ENCODE data around the gene PANK4.
A peak's percentile ranks its signal among the peaks of the same experiment; 100 is the strongest.

The PANK4 gene

DNA sequence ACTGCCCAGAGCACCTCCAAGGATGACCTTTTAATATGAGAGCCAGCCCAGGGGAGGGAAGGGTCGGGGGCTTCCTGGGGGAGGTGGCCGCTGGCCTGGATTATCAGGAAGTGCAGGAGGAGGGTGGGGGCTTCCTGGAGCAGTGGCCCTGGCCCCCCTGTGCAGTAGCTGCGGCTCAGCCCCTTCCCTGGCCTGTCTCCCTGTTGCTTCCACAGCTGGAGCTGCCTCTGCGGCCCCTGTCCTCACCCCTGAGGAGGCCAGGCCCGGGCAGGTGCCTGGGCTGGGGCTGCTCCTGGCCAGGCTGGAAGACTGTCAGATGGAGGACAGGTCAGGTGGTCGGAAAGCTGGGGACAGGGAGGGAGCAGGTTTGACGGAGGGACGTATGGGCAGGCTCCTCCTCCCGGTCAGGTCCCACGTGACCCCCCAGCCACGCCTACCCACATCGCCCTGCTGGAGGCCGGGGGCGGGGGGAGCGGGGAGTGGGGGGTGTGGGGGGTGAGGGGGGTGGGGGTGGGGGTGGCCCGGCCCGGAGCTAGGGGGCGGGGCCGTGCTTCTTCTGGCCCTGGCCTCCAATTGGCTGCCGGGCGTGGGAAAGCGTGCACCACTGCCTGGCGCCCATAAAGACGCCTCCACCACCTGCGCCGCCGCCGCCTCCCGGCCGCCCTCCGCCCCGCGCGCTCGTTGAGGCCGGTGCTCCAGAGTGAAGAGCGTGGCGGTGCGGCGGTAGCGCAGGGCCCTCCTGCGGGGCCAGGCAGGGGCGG lies 19.5 kb upstream of the PANK4 start:
- TF ChIP-seq ZFP3 (CRISPR knock-in tag; IDR thresholded peaks at IDR 0.05) = 0 out of 2 replicates have a peak, but pooled peaks have one; percentile 33
- no peak for TF ChIP-seq BACH2 (CRISPR knock-in tag; IDR thresholded peaks at IDR 0.05; ENCODE audit: borderline replicate concordance)
- ATAC-seq = peak; percentile 72

DNA sequence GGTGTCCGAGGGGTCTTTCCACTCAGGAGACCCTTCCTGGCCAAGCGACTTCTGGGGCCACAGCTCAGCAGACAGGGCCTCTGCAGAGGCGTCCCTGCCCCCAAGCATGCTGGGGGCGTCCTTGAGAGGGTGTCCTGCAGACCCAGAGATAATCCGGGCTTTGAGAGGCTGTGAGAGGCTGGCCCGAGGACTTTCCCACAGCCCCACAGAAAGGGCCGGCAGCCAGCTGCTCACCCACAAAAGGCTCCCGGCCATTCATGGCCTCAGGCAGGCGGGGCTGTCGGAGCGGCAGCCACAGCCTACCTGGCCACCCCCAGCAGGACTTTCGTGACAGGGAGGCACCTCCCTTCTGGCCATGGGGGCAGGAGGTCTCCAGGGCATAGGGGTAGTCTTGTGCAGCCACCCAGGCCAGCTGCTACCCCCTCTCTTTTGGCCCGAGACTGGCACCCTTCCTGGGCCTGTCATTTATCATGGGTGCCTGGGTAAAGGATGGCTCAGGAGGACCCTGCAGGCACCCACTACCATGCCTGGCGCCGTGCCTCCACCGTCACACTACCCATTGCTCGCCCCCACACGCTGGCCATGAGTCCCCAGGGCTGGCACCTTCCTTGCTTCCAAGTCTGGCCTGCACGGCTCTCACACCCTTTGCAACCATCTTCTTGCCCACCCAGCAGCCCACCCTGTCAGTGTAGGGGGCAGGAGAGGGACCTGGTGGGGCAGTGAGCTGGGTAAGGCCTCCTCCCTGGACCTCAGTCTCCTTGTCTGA lies 18.7 kb upstream of the PANK4 start:
- no peak for ATAC-seq
- TF ChIP-seq ZC3H10 (CRISPR knock-in tag; IDR thresholded peaks at IDR 0.05) = no peak
- TF ChIP-seq, protein P1, sequence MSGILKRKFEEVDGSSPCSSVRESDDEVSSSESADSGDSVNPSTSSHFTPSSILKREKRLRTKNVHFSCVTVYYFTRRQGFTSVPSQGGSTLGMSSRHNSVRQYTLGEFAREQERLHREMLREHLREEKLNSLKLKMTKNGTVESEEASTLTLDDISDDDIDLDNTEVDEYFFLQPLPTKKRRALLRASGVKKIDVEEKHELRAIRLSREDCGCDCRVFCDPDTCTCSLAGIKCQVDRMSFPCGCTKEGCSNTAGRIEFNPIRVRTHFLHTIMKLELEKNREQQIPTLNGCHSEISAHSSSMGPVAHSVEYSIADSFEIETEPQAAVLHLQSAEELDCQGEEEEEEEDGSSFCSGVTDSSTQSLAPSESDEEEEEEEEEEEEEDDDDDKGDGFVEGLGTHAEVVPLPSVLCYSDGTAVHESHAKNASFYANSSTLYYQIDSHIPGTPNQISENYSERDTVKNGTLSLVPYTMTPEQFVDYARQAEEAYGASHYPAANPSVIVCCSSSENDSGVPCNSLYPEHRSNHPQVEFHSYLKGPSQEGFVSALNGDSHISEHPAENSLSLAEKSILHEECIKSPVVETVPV (CRISPR knock-in tag; IDR thresholded peaks at IDR 0.05) = no peak
- no peak for TF ChIP-seq ISL1 (CRISPR knock-in tag; IDR thresholded peaks at IDR 0.05)
- no peak for TF ChIP-seq TCF4 (CRISPR knock-in tag; IDR thresholded peaks at IDR 0.05; ENCODE audit: borderline replicate concordance)
- TF ChIP-seq CSDC2 (CRISPR knock-in tag; IDR thresholded peaks at IDR 0.05) = no peak
- TF ChIP-seq ZFP3 (CRISPR knock-in tag; IDR thresholded peaks at IDR 0.05) = no peak
- no peak for TF ChIP-seq GLIS3 (CRISPR knock-in tag; IDR thresholded peaks at IDR 0.05)
- TF ChIP-seq, protein P2, sequence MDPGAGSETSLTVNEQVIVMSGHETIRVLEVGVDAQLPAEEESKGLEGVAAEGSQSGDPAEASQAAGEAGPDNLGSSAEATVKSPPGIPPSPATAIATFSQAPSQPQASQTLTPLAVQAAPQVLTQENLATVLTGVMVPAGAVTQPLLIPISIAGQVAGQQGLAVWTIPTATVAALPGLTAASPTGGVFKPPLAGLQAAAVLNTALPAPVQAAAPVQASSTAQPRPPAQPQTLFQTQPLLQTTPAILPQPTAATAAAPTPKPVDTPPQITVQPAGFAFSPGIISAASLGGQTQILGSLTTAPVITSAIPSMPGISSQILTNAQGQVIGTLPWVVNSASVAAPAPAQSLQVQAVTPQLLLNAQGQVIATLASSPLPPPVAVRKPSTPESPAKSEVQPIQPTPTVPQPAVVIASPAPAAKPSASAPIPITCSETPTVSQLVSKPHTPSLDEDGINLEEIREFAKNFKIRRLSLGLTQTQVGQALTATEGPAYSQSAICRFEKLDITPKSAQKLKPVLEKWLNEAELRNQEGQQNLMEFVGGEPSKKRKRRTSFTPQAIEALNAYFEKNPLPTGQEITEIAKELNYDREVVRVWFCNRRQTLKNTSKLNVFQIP (CRISPR knock-in tag; IDR thresholded peaks at IDR 0.05; ENCODE audit: borderline replicate concordance, low read depth) = no peak
- TF ChIP-seq, protein P3, sequence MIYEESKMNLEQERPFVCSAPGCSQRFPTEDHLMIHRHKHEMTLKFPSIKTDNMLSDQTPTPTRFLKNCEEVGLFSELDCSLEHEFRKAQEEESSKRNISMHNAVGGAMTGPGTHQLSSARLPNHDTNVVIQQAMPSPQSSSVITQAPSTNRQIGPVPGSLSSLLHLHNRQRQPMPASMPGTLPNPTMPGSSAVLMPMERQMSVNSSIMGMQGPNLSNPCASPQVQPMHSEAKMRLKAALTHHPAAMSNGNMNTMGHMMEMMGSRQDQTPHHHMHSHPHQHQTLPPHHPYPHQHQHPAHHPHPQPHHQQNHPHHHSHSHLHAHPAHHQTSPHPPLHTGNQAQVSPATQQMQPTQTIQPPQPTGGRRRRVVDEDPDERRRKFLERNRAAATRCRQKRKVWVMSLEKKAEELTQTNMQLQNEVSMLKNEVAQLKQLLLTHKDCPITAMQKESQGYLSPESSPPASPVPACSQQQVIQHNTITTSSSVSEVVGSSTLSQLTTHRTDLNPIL (CRISPR knock-in tag; IDR thresholded peaks at IDR 0.05; ENCODE audit: low read depth) = no peak

DNA sequence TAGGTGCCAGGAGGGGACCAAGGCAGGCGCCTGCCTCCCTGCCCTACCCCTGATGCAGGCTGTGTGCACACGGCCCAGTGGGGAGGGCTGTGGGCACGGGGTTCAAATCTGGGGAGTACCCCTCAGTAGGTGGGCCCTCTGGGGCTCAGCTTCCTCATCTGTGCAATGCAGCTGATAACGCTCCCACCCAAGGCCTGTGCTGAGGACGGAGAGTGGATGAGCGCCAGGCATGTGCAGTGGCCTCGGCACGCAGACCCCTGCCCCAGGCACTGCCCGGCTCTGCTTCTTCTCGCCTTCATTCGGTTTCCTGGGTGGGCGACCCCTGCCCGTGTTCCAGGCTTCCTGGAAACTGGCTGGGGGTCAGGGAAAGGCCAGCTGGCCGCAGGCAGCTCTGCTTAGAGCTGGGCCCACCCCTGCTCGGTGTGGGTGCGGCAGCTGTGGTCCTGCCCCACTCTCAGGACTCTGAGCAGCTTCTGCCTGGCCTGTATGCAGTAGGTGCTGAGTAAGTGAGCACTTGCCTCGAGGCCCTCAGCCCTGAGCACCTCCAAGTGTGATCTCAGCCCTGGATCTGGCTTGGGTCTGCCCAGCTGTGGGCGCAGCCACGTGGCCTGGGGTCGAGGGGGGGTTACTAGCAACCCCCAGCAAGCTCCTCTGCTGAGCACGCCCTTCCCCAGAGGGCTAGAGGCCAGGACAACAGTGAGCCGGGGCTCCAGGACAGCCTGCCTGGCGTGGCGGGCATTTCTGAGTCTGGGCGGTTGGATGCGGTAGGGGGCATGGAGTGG lies 17.9 kb upstream of the PANK4 start:
- no peak for ATAC-seq
- TF ChIP-seq ZFP3 (CRISPR knock-in tag; IDR thresholded peaks at IDR 0.05) = no peak
- TF ChIP-seq, protein P1 (CRISPR knock-in tag; IDR thresholded peaks at IDR 0.05) = no peak

DNA sequence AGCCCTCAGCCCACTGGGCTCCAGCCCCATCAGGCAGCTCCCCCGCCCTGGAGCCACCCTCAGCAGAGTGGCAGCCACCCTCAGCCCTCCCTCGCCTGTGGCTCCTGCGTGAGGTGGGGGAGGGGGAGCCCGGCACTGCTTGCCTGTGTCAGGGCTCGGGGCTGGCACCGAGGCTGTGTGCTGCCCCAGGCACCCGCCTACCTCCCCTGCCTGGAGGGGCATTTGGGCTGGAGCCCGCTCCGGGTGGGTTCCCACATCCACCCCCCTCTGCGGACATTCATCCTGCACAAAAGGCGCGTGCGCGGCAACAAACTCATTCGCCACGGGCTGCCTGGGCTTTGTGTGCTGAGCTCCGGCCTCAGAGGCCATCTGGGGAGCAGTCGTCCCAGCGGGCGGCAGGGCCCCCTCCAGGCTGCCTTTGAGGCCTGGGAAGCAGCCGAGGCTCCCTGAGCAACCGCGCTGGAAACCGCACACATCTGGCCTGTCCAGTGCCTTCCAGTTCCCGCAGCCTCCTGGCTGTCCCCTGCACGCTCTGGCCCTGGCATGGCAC lies 17.2 kb upstream of the PANK4 start:
- ATAC-seq = peak; percentile 0; the same call in 1 of the 3 replicates
- TF ChIP-seq, protein P3 (CRISPR knock-in tag; IDR thresholded peaks at IDR 0.05; ENCODE audit: low read depth) = no peak
- TF ChIP-seq ESRRG (CRISPR knock-in tag; IDR thresholded peaks at IDR 0.05) = no peak
- TF ChIP-seq BACH2 (CRISPR knock-in tag; IDR thresholded peaks at IDR 0.05; ENCODE audit: borderline replicate concordance) = no peak
- TF ChIP-seq, protein P1 (CRISPR knock-in tag; IDR thresholded peaks at IDR 0.05) = no peak
- TF ChIP-seq TCF4 (CRISPR knock-in tag; IDR thresholded peaks at IDR 0.05; ENCODE audit: borderline replicate concordance) = no peak
- no peak for TF ChIP-seq TOX (CRISPR knock-in tag; IDR thresholded peaks at IDR 0.05; ENCODE audit: borderline replicate concordance)
- TF ChIP-seq, protein P4, sequence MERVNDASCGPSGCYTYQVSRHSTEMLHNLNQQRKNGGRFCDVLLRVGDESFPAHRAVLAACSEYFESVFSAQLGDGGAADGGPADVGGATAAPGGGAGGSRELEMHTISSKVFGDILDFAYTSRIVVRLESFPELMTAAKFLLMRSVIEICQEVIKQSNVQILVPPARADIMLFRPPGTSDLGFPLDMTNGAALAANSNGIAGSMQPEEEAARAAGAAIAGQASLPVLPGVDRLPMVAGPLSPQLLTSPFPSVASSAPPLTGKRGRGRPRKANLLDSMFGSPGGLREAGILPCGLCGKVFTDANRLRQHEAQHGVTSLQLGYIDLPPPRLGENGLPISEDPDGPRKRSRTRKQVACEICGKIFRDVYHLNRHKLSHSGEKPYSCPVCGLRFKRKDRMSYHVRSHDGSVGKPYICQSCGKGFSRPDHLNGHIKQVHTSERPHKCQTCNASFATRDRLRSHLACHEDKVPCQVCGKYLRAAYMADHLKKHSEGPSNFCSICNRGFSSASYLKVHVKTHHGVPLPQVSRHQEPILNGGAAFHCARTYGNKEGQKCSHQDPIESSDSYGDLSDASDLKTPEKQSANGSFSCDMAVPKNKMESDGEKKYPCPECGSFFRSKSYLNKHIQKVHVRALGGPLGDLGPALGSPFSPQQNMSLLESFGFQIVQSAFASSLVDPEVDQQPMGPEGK (CRISPR knock-in tag; IDR thresholded peaks at IDR 0.05; ENCODE audit: borderline replicate concordance) = no peak
- TF ChIP-seq GLIS3 (CRISPR knock-in tag; IDR thresholded peaks at IDR 0.05) = no peak
- no peak for TF ChIP-seq PPARA (CRISPR knock-in tag; IDR thresholded peaks at IDR 0.05; ENCODE audit: borderline replicate concordance)
- no peak for TF ChIP-seq ZC3H10 (CRISPR knock-in tag; IDR thresholded peaks at IDR 0.05)
- no peak for TF ChIP-seq ZFP3 (CRISPR knock-in tag; IDR thresholded peaks at IDR 0.05)
- TF ChIP-seq, protein P2 (CRISPR knock-in tag; IDR thresholded peaks at IDR 0.05; ENCODE audit: borderline replicate concordance, low read depth) = no peak
- no peak for TF ChIP-seq CSDC2 (CRISPR knock-in tag; IDR thresholded peaks at IDR 0.05)
- no peak for TF ChIP-seq OSR1 (CRISPR knock-in tag; IDR thresholded peaks at IDR 0.05)
- TF ChIP-seq ISL1 (CRISPR knock-in tag; IDR thresholded peaks at IDR 0.05) = no peak
- TF ChIP-seq ZNF8 (CRISPR knock-in tag; IDR thresholded peaks at IDR 0.05) = no peak

All from SK-N-SH treated with all-trans-retinoic acid at 6 μM for 48 hours (cell line).